Activated B cell treated with CpG ODN at 0.5 μM for 24 hours (primary cell): Measurements from ENCODE around the gene IER5L. TPM values are rescaled to one million over a fixed set of nuclear protein-coding genes. Genes with fewer than 3 reads are reported as not detected.

Experiments
- ATAC-seq: fragments of 200-7000 bp; cut with Tn5 transposase; one replicate; pipeline ENCODE4 v1.10.0; 2021; ENCODE audit warnings: low read depth, mild to moderate bottlenecking, moderate library complexity
- CTCF ChIA-PET: fragments of 350-600 bp; sonication (Branson Sonifier 250); formaldehyde crosslinking; loops from one replicate; lab custom pipeline; 2021; ENCODE audit warnings: antibody characterized with exemption; lab: Charles Lee
- POLR2A ChIA-PET: fragments of 350-600 bp; sonication (Branson Sonifier 250); formaldehyde crosslinking; loops from one replicate; lab custom pipeline; 2021; ENCODE audit warnings: antibody characterized with exemption; lab: Charles Lee
- DNase-seq: peaks from one replicate; pipeline ENCODE4 v3.0.0; 2022
- H3K27ac Mint-ChIP-seq: one replicate; pipeline ENCODE4 v1.8.0; 2020; ENCODE audit warnings: mixed read lengths
- H3K27me3 Mint-ChIP-seq: one replicate; pipeline ENCODE4 v1.8.0; 2021; ENCODE audit warnings: mixed read lengths
- H3K36me3 Mint-ChIP-seq: one replicate; pipeline ENCODE4 v1.8.0; 2021; ENCODE audit warnings: low read depth, mixed read lengths
- H3K4me1 Mint-ChIP-seq: one replicate; pipeline ENCODE4 v1.8.0; 2021; ENCODE audit warnings: mixed read lengths
- H3K4me3 Mint-ChIP-seq: one replicate; pipeline ENCODE4 v1.8.0; 2020; ENCODE audit warnings: mild to moderate bottlenecking, mixed read lengths
- H3K9me3 Mint-ChIP-seq: one replicate; pipeline ENCODE4 v1.8.0; 2020; ENCODE audit warnings: mixed read lengths
- CTCF ChIP-seq: fragments of 200-600 bp; IDR thresholded peaks from one replicate; pipeline ENCODE4 v1.8.0; 2022; ENCODE audit warnings: antibody characterized with exemption, mild to moderate bottlenecking
- intact Hi-C: fragments of 100-400 bp; cut with micrococcal nuclease; formaldehyde crosslinking; loops from one replicate; pipeline ENCODE4 v1.15.1; 2024
- total RNA-seq: library from RNA; stranded (reverse); gene quantifications from 2 replicates; pipeline ENCODE4 v1.2.3, GENCODE V29; 2022

IER5L gene
- total RNA-seq, 1 donor from 2014 or later, result 1.9 TPM

GRCh38 chr9:129209580-129209979 lies 31.5 kb upstream of the IER5L start:
- CTCF ChIA-PET, result no interaction called here

GRCh38 chr9:129209109-129209508 lies 31.0 kb upstream of the IER5L start:
- intact Hi-C loops, result no loop called here
- ATAC-seq (no peak), DNase-seq (no peak)
- H3K27ac Mint-ChIP-seq, result no peak overlapping the region
- POLR2A ChIA-PET, result no interaction called here
- peaks cover 5% of the 10 kb centered on the region for H3K27me3 Mint-ChIP-seq
- CTCF ChIA-PET, result no interaction called here
- no peaks in the 10 kb centered on the region for H3K9me3 Mint-ChIP-seq
- no peak overlapping the region for H3K4me3 Mint-ChIP-seq
- H3K4me1 Mint-ChIP-seq, result peaks cover 4% of the 10 kb centered on the region
- no peaks in the 10 kb centered on the region for H3K36me3 Mint-ChIP-seq
- TF ChIP-seq CTCF, result no peak

More at GRCh38 chr9:129209580-129209979, 31.5 kb upstream of the IER5L start:
- peaks cover 5% of the 10 kb centered on the region for H3K27me3 Mint-ChIP-seq
- POLR2A ChIA-PET, result no interaction called here
- TF ChIP-seq CTCF, result no peak
- H3K4me3 Mint-ChIP-seq, result no peak overlapping the region
- DNase-seq (no peak), ATAC-seq (no peak)
- no peaks in the 10 kb centered on the region for H3K36me3 Mint-ChIP-seq
- peaks cover 4% of the 10 kb centered on the region for H3K4me1 Mint-ChIP-seq
- no peaks in the 10 kb centered on the region for H3K9me3 Mint-ChIP-seq
- intact Hi-C loops, result no loop called here
- no peak overlapping the region for H3K27ac Mint-ChIP-seq

- no peak for TF ChIP-seq CTCF
- no peaks in the 10 kb centered on the region for H3K36me3 Mint-ChIP-seq
- intact Hi-C loops, result no loop called here
- peaks cover 4% of the 10 kb centered on the region for H3K4me1 Mint-ChIP-seq
- no peak for ATAC-seq
- H3K4me3 Mint-ChIP-seq, result no peak overlapping the region
- no peaks in the 10 kb centered on the region for H3K9me3 Mint-ChIP-seq
- no peak overlapping the region for H3K27ac Mint-ChIP-seq
- ChIA-PET POLR2A (no interaction called here), CTCF (no interaction called here)
- H3K27me3 Mint-ChIP-seq, result peaks cover 5% of the 10 kb centered on the region
- no peak for DNase-seq
These were observed 30.4 kb upstream of the IER5L start for GRCh38 chr9:129208207-129209032.

GRCh38 chr9:129206905-129207304 lies 28.8 kb upstream of the IER5L start:
- no peak overlapping the region for H3K27ac Mint-ChIP-seq
- POLR2A ChIA-PET, result no interaction called here
- H3K4me1 Mint-ChIP-seq, result peaks cover 4% of the 10 kb centered on the region
- no peak overlapping the region for H3K4me3 Mint-ChIP-seq
- CTCF ChIA-PET, result no interaction called here
- ATAC-seq (no peak), DNase-seq (no peak)
- H3K27me3 Mint-ChIP-seq, result peaks cover 3% of the 10 kb centered on the region
- intact Hi-C loops, result no loop called here
- TF ChIP-seq CTCF, result no peak
- no peaks in the 10 kb centered on the region for H3K9me3 Mint-ChIP-seq
- H3K36me3 Mint-ChIP-seq, result no peaks in the 10 kb centered on the region

GRCh38 chr9:129206401-129206800 lies 28.3 kb upstream of the IER5L start:
- H3K36me3 Mint-ChIP-seq, result no peaks in the 10 kb centered on the region

More at GRCh38 chr9:129206401-129206800, 28.3 kb upstream of the IER5L start:
- Mint-ChIP-seq H3K27ac (no peak overlapping the region), H3K27me3 (peaks cover 3% of the 10 kb centered on the region), H3K9me3 (no peaks in the 10 kb centered on the region), H3K4me1 (peaks cover 4% of the 10 kb centered on the region), H3K4me3 (no peak overlapping the region)
- TF ChIP-seq CTCF, result no peak
- ChIA-PET CTCF (no interaction called here), POLR2A (no interaction called here)
- ATAC-seq (no peak), DNase-seq (no peak)
- intact Hi-C loops, result no loop called here
